ENCODE measurements around the gene CREB5.
"Not testable (repeated sequence)": the region's sequence is repeated elsewhere in the genome, so short reads cannot be mapped to it uniquely, and the experiment has no call there.

The CREB5 gene

DNA sequence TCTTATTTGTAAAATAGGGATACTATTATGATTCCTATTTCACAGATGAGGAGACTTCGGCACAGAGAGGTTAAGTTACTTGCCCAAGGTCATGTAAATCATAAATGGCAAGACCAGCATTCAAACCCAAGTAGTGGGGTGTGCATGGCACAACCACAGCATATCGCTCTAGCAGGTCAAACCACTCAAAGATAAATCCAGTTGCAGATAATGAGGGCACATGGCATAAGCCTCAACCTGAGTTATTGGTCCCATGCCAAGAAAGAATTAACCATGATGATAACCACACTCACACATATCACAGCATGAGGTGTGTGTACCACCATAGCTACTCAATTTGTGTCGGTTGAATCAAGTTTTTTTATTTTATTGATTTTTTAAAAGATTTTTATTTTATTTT, 180.5 kb downstream of the CREB5 start:
- Histone ChIP-seq H3K27ac (ENCODE audit: low read depth, low read length, severe bottlenecking) (no peak overlapping the region), H3K4me3 (ENCODE audit: extremely low read depth, insufficient read depth, low read length, poor library complexity, severe bottlenecking) (no peak overlapping the region), H3K9me3 (ENCODE audit: control insufficient read depth, low read length) (no peaks in the 10 kb centered on the region), H3K4me1 (ENCODE audit: control insufficient read depth, insufficient read depth, low read length, poor library complexity, severe bottlenecking) (no peaks in the 10 kb centered on the region), H3K36me3 (ENCODE audit: control insufficient read depth, insufficient read depth, low read length) (no peaks in the 10 kb centered on the region)
- WGBS, 2 experiments (ENCODE audit: insufficient coverage in 2 of 2) = 100% methylated on average over 1 of the region's 3 CpGs

DNA sequence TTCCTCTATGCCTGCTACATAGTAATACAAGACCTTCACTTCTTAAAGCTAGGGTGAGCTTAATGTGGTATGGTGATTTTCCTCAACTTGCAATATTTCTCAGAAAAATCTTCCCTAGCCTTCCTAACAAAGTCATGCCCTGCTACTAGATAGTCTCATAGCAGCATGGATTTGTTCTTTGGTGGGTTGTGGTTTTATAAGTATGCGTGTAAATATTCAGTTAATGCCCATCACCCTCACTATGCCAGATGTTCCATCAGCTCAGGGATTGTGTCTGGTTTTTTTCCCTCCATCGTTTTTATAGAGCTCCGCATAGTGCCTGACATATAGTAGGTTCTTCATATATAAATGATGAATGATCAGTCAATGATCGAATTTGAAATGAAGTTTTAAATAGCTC, 182.8 kb downstream of the CREB5 start:
- H3K27ac ChIP-seq (ENCODE audit: low read depth, low read length, severe bottlenecking) = no peak overlapping the region
- H3K4me1 ChIP-seq (ENCODE audit: control insufficient read depth, insufficient read depth, low read length, poor library complexity, severe bottlenecking) = no peaks in the 10 kb centered on the region
- no peak overlapping the region for H3K4me3 ChIP-seq (ENCODE audit: extremely low read depth, insufficient read depth, low read length, poor library complexity, severe bottlenecking)
- no CpG with 5 or more reads among the region's 4 CpGs for WGBS, 2 experiments (ENCODE audit: insufficient coverage in 2 of 2)
- no peaks in the 10 kb centered on the region for H3K9me3 ChIP-seq (ENCODE audit: control insufficient read depth, low read length)
- no peaks in the 10 kb centered on the region for H3K36me3 ChIP-seq (ENCODE audit: control insufficient read depth, insufficient read depth, low read length)

GRCh38 chr7:28595801-28596200, 183.5 kb downstream of the CREB5 start:
- H3K27ac ChIP-seq (ENCODE audit: low read depth, low read length, severe bottlenecking) = no peak overlapping the region
- H3K9me3 ChIP-seq (ENCODE audit: control insufficient read depth, low read length) = no peaks in the 10 kb centered on the region
- H3K4me1 ChIP-seq (ENCODE audit: control insufficient read depth, insufficient read depth, low read length, poor library complexity, severe bottlenecking) = no peaks in the 10 kb centered on the region
- 100% methylated on average over 2 of the region's 3 CpGs; no CpG with 5 or more reads in 1 of the 2 experiments for WGBS, 2 experiments (ENCODE audit: insufficient coverage in 2 of 2)
- H3K4me3 ChIP-seq (ENCODE audit: extremely low read depth, insufficient read depth, low read length, poor library complexity, severe bottlenecking) = no peak overlapping the region
- no peaks in the 10 kb centered on the region for H3K36me3 ChIP-seq (ENCODE audit: control insufficient read depth, insufficient read depth, low read length)

GRCh38 chr7:28596245-28596935, 184.1 kb downstream of the CREB5 start:
- no peaks in the 10 kb centered on the region for H3K9me3 ChIP-seq (ENCODE audit: control insufficient read depth, low read length)
- no peak overlapping the region for H3K4me3 ChIP-seq (ENCODE audit: extremely low read depth, insufficient read depth, low read length, poor library complexity, severe bottlenecking)
- 83 to 100% methylated on average over 1 of the region's 2 CpGs for whole genome bisulfite sequencing, 2 experiments (ENCODE audit: insufficient coverage in 2 of 2)
- H3K36me3 ChIP-seq (ENCODE audit: control insufficient read depth, insufficient read depth, low read length) = no peaks in the 10 kb centered on the region
- no peaks in the 10 kb centered on the region for H3K4me1 ChIP-seq (ENCODE audit: control insufficient read depth, insufficient read depth, low read length, poor library complexity, severe bottlenecking)
- no peak overlapping the region for H3K27ac ChIP-seq (ENCODE audit: low read depth, low read length, severe bottlenecking)

- no peaks in the 10 kb centered on the region for H3K4me1 ChIP-seq (ENCODE audit: control insufficient read depth, insufficient read depth, low read length, poor library complexity, severe bottlenecking)
- H3K36me3 ChIP-seq (ENCODE audit: control insufficient read depth, insufficient read depth, low read length) = no peaks in the 10 kb centered on the region
- no peak overlapping the region for H3K27ac ChIP-seq (ENCODE audit: low read depth, low read length, severe bottlenecking)
- no peak overlapping the region for H3K4me3 ChIP-seq (ENCODE audit: extremely low read depth, insufficient read depth, low read length, poor library complexity, severe bottlenecking)
- 50 to 81% methylated on average over 1 to 2 of the region's 2 CpGs for WGBS, 2 experiments (ENCODE audit: insufficient coverage in 2 of 2)
- no peaks in the 10 kb centered on the region for H3K9me3 ChIP-seq (ENCODE audit: control insufficient read depth, low read length)
These were observed 185.0 kb downstream of the CREB5 start for GRCh38 chr7:28597284-28597683.

DNA sequence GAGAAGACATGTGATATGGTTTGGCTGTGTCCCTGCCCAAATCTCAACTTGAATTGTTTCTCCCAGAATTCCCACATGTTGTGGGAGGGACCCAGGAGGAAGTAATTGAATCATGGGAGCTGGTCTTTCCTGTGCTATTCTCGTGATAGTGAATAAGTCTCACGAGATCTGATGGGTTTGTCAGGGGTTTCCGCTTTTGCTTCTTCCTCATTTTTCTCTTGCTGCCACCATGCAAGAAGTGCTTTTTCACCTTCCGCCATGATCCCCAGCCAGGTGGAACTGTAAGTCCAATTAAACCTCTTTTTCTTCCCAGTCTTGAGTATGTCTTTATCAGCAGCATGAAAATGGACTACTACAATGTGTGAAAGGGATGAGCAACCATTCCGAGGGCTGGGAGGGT, 185.7 kb downstream of the CREB5 start:
- 94 to 97% methylated on average over 3 to 5 of the region's 5 CpGs for WGBS, 2 experiments (ENCODE audit: insufficient coverage in 2 of 2)
- H3K4me1 ChIP-seq (ENCODE audit: control insufficient read depth, insufficient read depth, low read length, poor library complexity, severe bottlenecking); H3K36me3 ChIP-seq (ENCODE audit: control insufficient read depth, insufficient read depth, low read length): not testable (repeated sequence)

DNA sequence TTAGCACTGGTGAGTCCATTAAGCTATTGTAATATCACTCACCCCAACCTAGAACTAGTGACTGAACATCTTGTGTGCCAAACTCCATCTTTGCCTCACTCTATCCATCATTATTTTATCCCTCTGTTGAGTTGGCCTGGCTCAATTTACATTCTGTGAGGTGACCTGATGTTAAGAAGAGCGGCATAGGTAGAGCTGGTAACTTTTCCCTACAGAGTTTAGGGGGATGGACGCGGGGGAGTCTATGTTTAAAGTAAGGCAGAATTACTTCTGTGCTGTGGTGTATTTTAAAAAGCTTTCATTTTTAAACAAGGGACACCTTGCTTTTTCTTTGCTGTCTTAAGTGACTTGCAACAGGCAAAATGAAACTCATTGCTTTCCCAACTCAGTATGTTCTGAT, 186.3 kb downstream of the CREB5 start:
- Histone ChIP-seq H3K4me3 (ENCODE audit: extremely low read depth, insufficient read depth, low read length, poor library complexity, severe bottlenecking) (no peak overlapping the region), H3K9me3 (ENCODE audit: control insufficient read depth, low read length) (no peaks in the 10 kb centered on the region), H3K4me1 (ENCODE audit: control insufficient read depth, insufficient read depth, low read length, poor library complexity, severe bottlenecking) (no peaks in the 10 kb centered on the region), H3K36me3 (ENCODE audit: control insufficient read depth, insufficient read depth, low read length) (no peaks in the 10 kb centered on the region), H3K27ac (ENCODE audit: low read depth, low read length, severe bottlenecking) (no peak overlapping the region)
- 95 to 100% methylated on average over 1 to 3 of the region's 3 CpGs for WGBS, 2 experiments (ENCODE audit: insufficient coverage in 2 of 2)

More for the DNA sequence above, 185.7 kb downstream of the CREB5 start:
- not testable (repeated sequence) for H3K4me3 ChIP-seq (ENCODE audit: extremely low read depth, insufficient read depth, low read length, poor library complexity, severe bottlenecking); H3K9me3 ChIP-seq (ENCODE audit: control insufficient read depth, low read length); H3K27ac ChIP-seq (ENCODE audit: low read depth, low read length, severe bottlenecking)

- H3K4me3 ChIP-seq (ENCODE audit: extremely low read depth, insufficient read depth, low read length, poor library complexity, severe bottlenecking) = no peak overlapping the region
- H3K27ac ChIP-seq (ENCODE audit: low read depth, low read length, severe bottlenecking) = no peak overlapping the region
- H3K9me3 ChIP-seq (ENCODE audit: control insufficient read depth, low read length) = no peaks in the 10 kb centered on the region
- no peaks in the 10 kb centered on the region for H3K4me1 ChIP-seq (ENCODE audit: control insufficient read depth, insufficient read depth, low read length, poor library complexity, severe bottlenecking)
- 100% methylated on average over 1 of the region's 5 CpGs; no CpG with 5 or more reads in 1 of the 2 experiments for WGBS, 2 experiments (ENCODE audit: insufficient coverage in 2 of 2)
- no peaks in the 10 kb centered on the region for H3K36me3 ChIP-seq (ENCODE audit: control insufficient read depth, insufficient read depth, low read length)
These were observed 187.1 kb downstream of the CREB5 start for GRCh38 chr7:28599411-28599810.

DNA sequence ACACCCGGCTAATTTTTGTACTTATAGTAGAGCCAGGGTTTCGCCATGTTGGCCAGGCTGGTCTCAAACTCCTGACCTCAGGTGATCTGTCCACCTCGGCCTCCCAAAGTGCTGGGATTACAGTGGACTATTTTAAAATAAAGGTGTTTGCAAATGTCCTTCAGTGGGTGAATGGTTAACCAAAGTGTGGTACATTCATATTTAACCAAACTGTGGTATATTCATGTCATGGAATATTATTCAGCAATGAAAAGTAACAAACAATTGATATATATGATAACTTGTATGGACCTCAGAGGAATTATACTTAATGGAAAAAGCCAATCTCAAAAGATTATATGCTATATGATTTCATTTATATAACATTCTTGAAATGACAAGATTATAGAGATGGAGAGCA, 190.0 kb downstream of the CREB5 start:
- no peaks in the 10 kb centered on the region for H3K36me3 ChIP-seq (ENCODE audit: control insufficient read depth, insufficient read depth, low read length)
- H3K4me3 ChIP-seq (ENCODE audit: extremely low read depth, insufficient read depth, low read length, poor library complexity, severe bottlenecking) = no peak overlapping the region
- WGBS, 2 experiments (ENCODE audit: insufficient coverage in 2 of 2) = no CpG with 5 or more reads among the region's 3 CpGs
- no peaks in the 10 kb centered on the region for H3K9me3 ChIP-seq (ENCODE audit: control insufficient read depth, low read length)
- H3K4me1 ChIP-seq (ENCODE audit: control insufficient read depth, insufficient read depth, low read length, poor library complexity, severe bottlenecking) = no peaks in the 10 kb centered on the region
- H3K27ac ChIP-seq (ENCODE audit: low read depth, low read length, severe bottlenecking) = no peak overlapping the region

DNA sequence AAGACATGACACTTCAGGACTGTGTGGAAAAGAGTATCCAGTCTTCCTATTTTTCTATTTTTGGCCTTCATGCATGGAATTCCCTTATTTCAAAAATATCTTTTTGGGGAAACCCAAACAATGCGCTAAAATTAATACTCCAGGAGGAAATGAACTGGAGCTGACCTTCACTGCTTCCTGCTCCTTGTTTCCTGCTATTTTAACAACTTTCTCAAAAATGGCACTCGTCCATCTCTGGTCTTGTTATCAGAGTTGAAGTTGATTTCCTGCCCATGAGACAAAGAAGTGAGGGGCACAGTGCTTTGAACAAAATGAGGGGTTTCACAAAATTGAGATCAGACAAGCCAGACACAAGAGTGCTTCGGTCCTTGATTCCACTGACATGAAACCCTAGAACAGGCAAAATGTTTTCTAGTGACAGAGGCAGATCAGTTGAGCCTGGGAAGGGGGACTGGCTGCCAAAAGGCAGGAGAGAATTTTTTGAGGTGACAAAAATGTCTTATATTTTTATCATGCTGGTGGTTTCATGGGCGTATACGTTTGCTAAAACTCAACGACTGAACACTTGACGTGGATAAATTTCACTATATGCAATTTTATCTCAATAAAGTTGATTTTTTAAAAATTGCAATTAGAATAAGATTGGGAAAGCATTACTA, 193.2 kb downstream of the CREB5 start:
- H3K4me3 ChIP-seq (ENCODE audit: extremely low read depth, insufficient read depth, low read length, poor library complexity, severe bottlenecking) = no peak overlapping the region
- no peaks in the 10 kb centered on the region for H3K36me3 ChIP-seq (ENCODE audit: control insufficient read depth, insufficient read depth, low read length)
- H3K27ac ChIP-seq (ENCODE audit: low read depth, low read length, severe bottlenecking) = no peak overlapping the region
- no peaks in the 10 kb centered on the region for H3K9me3 ChIP-seq (ENCODE audit: control insufficient read depth, low read length)
- WGBS, 2 experiments (ENCODE audit: insufficient coverage in 2 of 2) = 84 to 94% methylated on average over 3 of the region's 7 CpGs
- H3K4me1 ChIP-seq (ENCODE audit: control insufficient read depth, insufficient read depth, low read length, poor library complexity, severe bottlenecking) = no peaks in the 10 kb centered on the region

- no peaks in the 10 kb centered on the region for H3K4me1 ChIP-seq (ENCODE audit: control insufficient read depth, insufficient read depth, low read length, poor library complexity, severe bottlenecking)
- no peak overlapping the region for H3K4me3 ChIP-seq (ENCODE audit: extremely low read depth, insufficient read depth, low read length, poor library complexity, severe bottlenecking)
- no peak overlapping the region for H3K27ac ChIP-seq (ENCODE audit: low read depth, low read length, severe bottlenecking)
- no peaks in the 10 kb centered on the region for H3K9me3 ChIP-seq (ENCODE audit: control insufficient read depth, low read length)
- no peaks in the 10 kb centered on the region for H3K36me3 ChIP-seq (ENCODE audit: control insufficient read depth, insufficient read depth, low read length)
These were observed 194.1 kb downstream of the CREB5 start for GRCh38 chr7:28606421-28606820.
